H1 (cell line): ENCODE data around the gene NT5DC3. TPM values are rescaled to one million over a fixed set of nuclear protein-coding genes. Genes with fewer than 3 reads are reported as not detected.

ENCODE experiments used
- CTCF ChIP-seq, 3 experiments: IDR thresholded peaks; 1 replicate in 2 of 3; 2 replicates in 1 of 3; pipeline versions ENCODE4 v1.5.1 to v1.6.1; 2011; ENCODE audit warnings: low read length in 3 of 3, mild to moderate bottlenecking in 3 of 3, inconsistent platforms in 2 of 3, low read depth in 1 of 3, moderate library complexity in 1 of 3; ENCODE audit not compliant: insufficient read depth in 1 of 3; ENCODE audit errors: control extremely low read depth in 1 of 3
- polyA plus RNA-seq, 7 experiments: library from polyadenylated mRNA; depleted of rRNA in 3 of 7; stranded (reverse) in 5 of 7; unstranded in 2 of 7; fragments of >200 nt in 5 of 7; fragments of 200-250 nt in 2 of 7; gene quantifications; 1 replicate in 5 of 7; 2 replicates in 1 of 7; 4 replicates in 1 of 7; pipeline versions ENCODE4 v1.2.1 to v1.2.3, GENCODE V29; 2011 to 2013; ENCODE audit warnings: missing spikeins in 2 of 7, mixed read lengths in 2 of 7
- total RNA-seq: library from RNA; stranded (reverse); fragmentation: NEBNext Ultra II Directional; extraction: Animal tissue kit (Norgen Biotek cat#: 25700); gene quantifications from 2 replicates; pipeline ENCODE4 v1.2.1, GENCODE V29; 2021

NT5DC3 gene
- total and polyA plus RNA-seq, 2 of the 8 experiments (the other 6 are each of a cell fraction or from before 2014, with no cell fraction given) = 5.4 to 14.8 TPM

GRCh38 chr12:103758310-103759089, 82.5 kb downstream of the NT5DC3 start (continued):
- peak in 2 of 3 experiments; percentile 9 to 16; a peak in 2 of 4 replicates for TF ChIP-seq CTCF (IDR thresholded peaks at IDR 0.05; ENCODE audit: control extremely low read depth in 1 of 3, insufficient read depth in 1 of 3, low read depth in 1 of 3, low read length in 3 of 3)
